Panc1 (cell line): ENCODE measurements around the gene ZCCHC9. TPM values are rescaled to one million over a fixed set of nuclear protein-coding genes. Genes with fewer than 3 reads are reported as not detected.

Experiments
- ATAC-seq: fragments of 200-7000 bp; cut with Tn5 transposase; 2 replicates; pipeline ENCODE4 v1.9.1; 2020; ENCODE audit warnings: mild to moderate bottlenecking, moderate library complexity
- BruUV-seq: library from RNA; stranded (reverse); fragments of 400-500 nt; replicated peaks from 2 replicates; lab custom pipeline; 2021; lab: Mats Ljungman, UMichigan
- CTCF ChIA-PET: fragments of 300-600 bp; sonication (Branson Sonifier 250); formaldehyde crosslinking; loops from one replicate; lab custom pipeline; 2022; ENCODE audit warnings: antibody characterized with exemption; lab: Charles Lee
- POLR2A ChIA-PET: fragments of 300-600 bp; sonication (Branson Sonifier 250); formaldehyde crosslinking; loops from one replicate; lab custom pipeline; 2022; ENCODE audit warnings: antibody characterized with exemption; lab: Charles Lee
- DNase-seq: peaks from one replicate; pipeline ENCODE4 v3.0.0-alpha.2; 2010; ENCODE audit warnings: low read depth, low spot score
- H3K27ac ChIP-seq: 2 replicates; pipeline ENCODE4 v1.5.1; 2011; ENCODE audit warnings: mild to moderate bottlenecking, low read length, inconsistent platforms
- H3K27me3 ChIP-seq: fragments of 200-500 bp; sonication (Bioruptor generic); 2 replicates; pipeline ENCODE4 v1.6.0; 2014; ENCODE audit warnings: low read length, inconsistent platforms; ENCODE audit not compliant: control insufficient read depth, insufficient read depth
- H3K36me3 ChIP-seq: fragments of 200-500 bp; sonication (Bioruptor generic); 2 replicates; pipeline ENCODE4 v1.5.1; 2014; ENCODE audit warnings: inconsistent platforms, mild to moderate bottlenecking, low read length, moderate library complexity; ENCODE audit not compliant: control insufficient read depth, insufficient read depth
- H3K4me1 ChIP-seq: 2 replicates; pipeline ENCODE4 v1.5.1; 2011; ENCODE audit warnings: inconsistent platforms, mild to moderate bottlenecking, low read length, moderate library complexity; ENCODE audit not compliant: control insufficient read depth, insufficient read depth
- H3K4me3 ChIP-seq, 2 experiments: 2 replicates each; pipeline ENCODE4 v1.5.1; 2011 to 2012; ENCODE audit warnings: low read depth in 2 of 2, low read length in 2 of 2, mild to moderate bottlenecking in 2 of 2, inconsistent platforms in 1 of 2, moderate library complexity in 1 of 2
- H3K9me3 ChIP-seq: fragments of 200-500 bp; sonication (Bioruptor generic); 2 replicates; pipeline ENCODE4 v1.5.1; 2014; ENCODE audit warnings: low read depth, mild to moderate bottlenecking, inconsistent platforms, low read length, moderate library complexity; ENCODE audit not compliant: control insufficient read depth, insufficient read depth
- CTCF ChIP-seq: fragments of 450-650 bp; IDR thresholded peaks from 2 replicates; pipeline ENCODE4 v1.5.1; 2017; ENCODE audit warnings: mild to moderate bottlenecking
- POLR2AphosphoS5 ChIP-seq: IDR thresholded peaks from 2 replicates; pipeline ENCODE4 v1.6.1; 2012; ENCODE audit warnings: mild to moderate bottlenecking, low read depth, low read length, moderate library complexity
- REST ChIP-seq, 2 experiments: IDR thresholded peaks; 2 replicates each; pipeline ENCODE4 v1.6.1; 2011 to 2012; ENCODE audit warnings: low read depth in 2 of 2, control low read depth in 1 of 2, low read length in 1 of 2, mild to moderate bottlenecking in 1 of 2, moderate library complexity in 1 of 2; ENCODE audit not compliant: insufficient read depth in 1 of 2
- SIN3A ChIP-seq: IDR thresholded peaks from 2 replicates; pipeline ENCODE4 v1.6.1; 2012; ENCODE audit warnings: low read depth, mild to moderate bottlenecking, low read length, moderate library complexity, borderline replicate concordance; ENCODE audit not compliant: insufficient read depth
- TCF7L2 ChIP-seq: IDR thresholded peaks from 2 replicates; pipeline ENCODE4 v1.6.1; 2011; ENCODE audit warnings: mild to moderate bottlenecking, low read depth, low read length, inconsistent platforms
- in situ Hi-C: cut with HindIII; loops from 2 replicates; pipeline ENCODE4 v1.10.0; 2016; ENCODE audit warnings: low sequenced_read_pairs, low pct_unique_long_range_greater_than_20kb
- intact Hi-C: fragments of 100-400 bp; cut with micrococcal nuclease; formaldehyde crosslinking; loops from one replicate; pipeline ENCODE4 v1.10.0; 2022; ENCODE audit not compliant: unreplicated experiment
- total RNA-seq: library from RNA; stranded (reverse); gene quantifications from one replicate; pipeline ENCODE4 v1.2.1, GENCODE V29; 2021; ENCODE audit not compliant: unreplicated experiment

ZCCHC9 gene
- total RNA-seq, 1 experiment from 2014 or later: 41.5 TPM

GRCh38 chr5:81334304-81335061, 33.1 kb downstream of the ZCCHC9 start:
- no peaks in the 10 kb centered on the region for H3K27me3 ChIP-seq
- in situ Hi-C loops (no loop called here), intact Hi-C loops (no loop called here)
- ATAC-seq (no peak), DNase-seq (no peak)
- H3K27ac ChIP-seq: no peak overlapping the region
- H3K9me3 ChIP-seq: no peaks in the 10 kb centered on the region
- no peaks in the 10 kb centered on the region for H3K4me1 ChIP-seq
- POLR2A ChIA-PET: no interaction called here
- CTCF ChIA-PET: no interaction called here
- no peaks in the 10 kb centered on the region for H3K36me3 ChIP-seq
- BruUV-seq: no TSS peak
- TF ChIP-seq SIN3A (no peak), CTCF (no peak), POLR2AphosphoS5 (no peak)
- no peak overlapping the region for H3K4me3 ChIP-seq

GRCh38 chr5:81335946-81336345, 34.6 kb downstream of the ZCCHC9 start:
- no peaks in the 10 kb centered on the region for H3K9me3 ChIP-seq
- no peak overlapping the region for H3K4me3 ChIP-seq
- ATAC-seq (no peak), DNase-seq (no peak)
- intact Hi-C loops (no loop called here), in situ Hi-C loops (no loop called here)
- no peaks in the 10 kb centered on the region for H3K27me3 ChIP-seq
- H3K27ac ChIP-seq: no peak overlapping the region
- TF ChIP-seq SIN3A (no peak), POLR2AphosphoS5 (no peak), REST (IDR thresholded peaks at IDR 0.05; ENCODE audit: insufficient read depth in 1 of 2, low read depth in 2 of 2, low read length in 1 of 2) (no peak), CTCF (no peak), TCF7L2 (no peak)
- POLR2A ChIA-PET: interaction anchor here (0.5 kb wide), 1 partner anchor 58 kb away, joined by 3 read pairs; no protein-coding TSS in a partner anchor
- H3K36me3 ChIP-seq: no peaks in the 10 kb centered on the region
- CTCF ChIA-PET: no interaction called here
- H3K4me1 ChIP-seq: no peaks in the 10 kb centered on the region
- BruUV-seq: no TSS peak
